ENCODE measurements around the gene GNG12.

GNG12 gene

DNA sequence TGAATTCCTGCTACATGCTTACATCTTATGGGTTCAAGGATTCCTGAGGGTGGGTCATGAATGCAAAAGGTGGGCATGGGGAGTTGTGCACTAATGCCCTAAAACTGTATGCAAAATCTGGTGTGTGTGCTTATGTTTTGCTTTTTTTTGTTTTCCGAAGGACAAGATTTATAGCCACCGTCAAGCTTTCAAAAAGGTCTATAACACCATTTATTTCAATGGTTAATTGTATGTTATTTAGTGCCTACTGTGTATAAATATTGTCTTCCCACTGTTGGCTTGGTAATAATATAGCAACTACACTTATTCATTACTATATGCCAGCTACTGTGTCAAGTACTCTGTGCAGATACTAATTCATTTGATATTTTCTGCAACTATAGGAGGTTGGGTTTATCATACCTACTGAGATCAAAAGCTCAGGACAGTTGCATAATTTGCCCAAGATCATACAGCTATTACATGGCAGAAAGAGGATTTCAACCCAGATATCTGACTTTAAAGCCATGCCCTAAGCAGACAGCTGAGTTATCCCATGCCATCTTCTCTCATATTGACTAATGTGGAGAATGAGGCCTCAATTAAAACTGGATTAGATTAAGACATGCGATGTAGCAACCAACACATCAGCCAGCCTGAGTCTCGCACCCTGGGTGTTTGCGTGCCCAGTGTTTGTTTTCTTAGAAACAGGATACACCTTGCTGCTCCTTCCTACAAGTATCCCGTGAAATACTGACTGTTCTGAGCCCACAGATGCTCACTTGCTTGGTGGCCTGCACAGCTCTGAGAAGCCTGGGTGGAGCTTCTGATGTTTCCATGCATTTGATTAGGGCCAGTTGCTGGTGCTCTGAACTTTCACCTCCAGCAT is 113.7 kb downstream of the GNG12 start:
- in situ Hi-C loops (cut with MboI; ENCODE audit: low sequenced_read_pairs, unreplicated experiment): no loop called here

DNA sequence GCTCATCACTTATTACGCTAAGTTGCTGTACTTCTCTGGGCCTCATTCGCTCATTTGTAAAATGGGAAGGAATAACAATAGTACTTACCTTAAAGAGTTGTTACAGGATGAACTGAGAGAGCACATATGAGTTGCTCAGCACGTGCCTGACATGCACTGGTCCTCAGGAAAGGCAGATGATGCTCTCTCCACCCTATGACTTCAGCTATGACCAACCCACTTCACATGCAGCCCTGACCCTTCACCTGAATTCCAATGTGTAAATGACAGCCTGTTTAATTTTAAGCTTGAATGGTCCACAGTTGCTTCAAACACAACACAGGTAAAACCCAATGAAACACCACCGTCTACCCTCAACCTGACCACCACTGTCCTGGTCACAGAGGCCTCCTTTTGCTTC is 115.4 kb downstream of the GNG12 start:
- in situ Hi-C loops (cut with MboI; ENCODE audit: low sequenced_read_pairs, unreplicated experiment): no loop called here
- no peak for DNase-seq (ENCODE audit: low spot score)
- no peak for TF ChIP-seq CTCF (IDR thresholded peaks at IDR 0.05; ENCODE audit: borderline replicate concordance, control extremely low read depth, extremely low read depth, insufficient read depth, missing control alignments)

More for the DNA sequence above, 113.7 kb downstream of the GNG12 start:
- TF ChIP-seq CTCF (IDR thresholded peaks at IDR 0.05; ENCODE audit: borderline replicate concordance, control extremely low read depth, extremely low read depth, insufficient read depth, missing control alignments): no peak
- no peak for DNase-seq (ENCODE audit: low spot score)

DNA sequence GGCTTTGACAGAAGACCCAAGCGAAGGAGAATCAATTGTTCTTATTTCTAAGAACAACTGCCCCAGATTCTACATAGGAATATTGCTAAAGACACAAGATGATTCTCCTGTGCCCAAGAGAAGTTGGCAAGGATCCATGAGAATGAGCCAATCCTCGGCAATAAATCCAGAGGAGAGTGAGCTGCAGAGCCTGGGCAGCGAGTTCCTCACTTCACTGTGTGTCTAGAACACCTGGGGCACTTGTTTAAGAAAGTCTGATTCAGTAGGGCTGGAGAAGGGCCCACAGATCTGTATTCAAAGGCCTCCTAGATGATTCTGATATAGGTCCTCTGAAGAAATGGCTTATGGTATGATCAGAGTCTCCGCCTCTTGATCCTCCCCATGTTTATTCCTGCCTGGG is 116.5 kb downstream of the GNG12 start:
- TF ChIP-seq CTCF (IDR thresholded peaks at IDR 0.05; ENCODE audit: borderline replicate concordance, control extremely low read depth, extremely low read depth, insufficient read depth, missing control alignments): no peak
- DNase-seq (ENCODE audit: low spot score): no peak
- in situ Hi-C loops (cut with MboI; ENCODE audit: low sequenced_read_pairs, unreplicated experiment): no loop called here

DNA sequence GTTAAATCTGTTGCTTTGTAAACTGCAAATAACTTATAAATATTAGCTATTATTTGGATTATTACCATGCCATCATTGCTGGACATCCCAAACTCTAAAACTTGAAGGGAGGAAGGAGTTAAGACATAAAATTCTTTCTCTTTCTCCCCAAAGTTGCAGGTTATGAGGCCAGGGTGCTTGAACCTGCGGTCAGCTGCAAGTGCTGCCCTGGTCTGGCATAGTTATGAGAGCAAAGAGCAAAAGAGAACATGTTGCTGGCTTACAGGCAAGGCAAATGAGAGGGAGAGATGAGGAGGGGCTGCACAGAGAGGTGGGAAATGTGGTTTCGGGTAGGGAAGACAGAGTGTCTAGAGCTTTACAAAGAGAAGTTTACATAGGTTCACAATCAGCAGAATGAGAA is 117.4 kb downstream of the GNG12 start:
- DNase-seq (ENCODE audit: low spot score): no peak
- TF ChIP-seq CTCF (IDR thresholded peaks at IDR 0.05; ENCODE audit: borderline replicate concordance, control extremely low read depth, extremely low read depth, insufficient read depth, missing control alignments): no peak
- in situ Hi-C loops (cut with MboI; ENCODE audit: low sequenced_read_pairs, unreplicated experiment): no loop called here

GRCh38 chr1:67713057-67713846 is 120.0 kb downstream of the GNG12 start:
- in situ Hi-C loops (cut with MboI; ENCODE audit: low sequenced_read_pairs, unreplicated experiment): no loop called here
- TF ChIP-seq CTCF (IDR thresholded peaks at IDR 0.05; ENCODE audit: borderline replicate concordance, control extremely low read depth, extremely low read depth, insufficient read depth, missing control alignments): no peak
- no peak for DNase-seq (ENCODE audit: low spot score)

- TF ChIP-seq CTCF (IDR thresholded peaks at IDR 0.05; ENCODE audit: borderline replicate concordance, control extremely low read depth, extremely low read depth, insufficient read depth, missing control alignments): no peak
- DNase-seq (ENCODE audit: low spot score): no peak
- in situ Hi-C loops (cut with MboI; ENCODE audit: low sequenced_read_pairs, unreplicated experiment): no loop called here
Measured at GRCh38 chr1:67711855-67712212, 121.4 kb downstream of the GNG12 start.
